A673 (cell line): ENCODE measurements around the gene HERC3. TPM values are rescaled to one million over a fixed set of nuclear protein-coding genes. Genes with fewer than 3 reads are reported as not detected.

Experiments used
- BruUV-seq: library from RNA; stranded (reverse); fragments of 400-500 nt; replicated peaks from 2 replicates; lab custom pipeline; 2021; lab: Mats Ljungman, UMichigan
- CTCF ChIA-PET: fragments of 300-600 bp; sonication (Branson Sonifier 250); formaldehyde crosslinking; loops from one replicate; lab custom pipeline; 2022; ENCODE audit warnings: antibody characterized with exemption; lab: Charles Lee
- POLR2A ChIA-PET: fragments of 300-600 bp; sonication (Branson Sonifier 250); formaldehyde crosslinking; loops from one replicate; lab custom pipeline; 2022; ENCODE audit warnings: antibody characterized with exemption; ENCODE audit not compliant: low non-redundant PET; lab: Charles Lee
- DNase-seq: peaks from one replicate; pipeline ENCODE4 v3.0.0-alpha.2; 2015; ENCODE audit warnings: low spot score
- H3K27ac ChIP-seq: fragments of 200-600 bp; sonication (generic); 2 replicates; pipeline ENCODE4 v1.5.1; 2016; ENCODE audit warnings: mixed run types, low read depth, mild to moderate bottlenecking, mixed read lengths, antibody characterized with exemption, low read length; ENCODE audit not compliant: poor library complexity, severe bottlenecking
- H3K27me3 ChIP-seq: fragments of 200-600 bp; sonication (generic); replicated peaks from 2 replicates; pipeline ENCODE4 v1.6.1; 2017; ENCODE audit warnings: mixed run types, low read depth, mild to moderate bottlenecking, mixed read lengths, antibody characterized with exemption, low read length; ENCODE audit not compliant: insufficient read depth, poor library complexity
- H3K36me3 ChIP-seq: fragments of 200-600 bp; sonication (generic); 2 replicates; pipeline ENCODE4 v1.6.1; 2016; ENCODE audit warnings: mixed run types, mild to moderate bottlenecking, mixed read lengths, antibody characterized with exemption, low read length; ENCODE audit not compliant: insufficient read depth, poor library complexity, severe bottlenecking
- H3K4me1 ChIP-seq: fragments of 200-600 bp; sonication (generic); 2 replicates; pipeline ENCODE4 v1.6.1; 2017; ENCODE audit warnings: mixed run types, mild to moderate bottlenecking, mixed read lengths, antibody characterized with exemption, low read length; ENCODE audit not compliant: insufficient read depth, poor library complexity, severe bottlenecking
- H3K4me3 ChIP-seq: fragments of 200-600 bp; sonication (generic); 2 replicates; pipeline ENCODE4 v1.5.1; 2016; ENCODE audit warnings: low read depth, mixed run types, mild to moderate bottlenecking, mixed read lengths, low read length; ENCODE audit not compliant: poor library complexity, severe bottlenecking
- H3K9me3 ChIP-seq: fragments of 200-600 bp; sonication (generic); 2 replicates; pipeline ENCODE4 v1.6.1; 2016; ENCODE audit warnings: mixed run types, low read depth, mild to moderate bottlenecking, mixed read lengths, antibody characterized with exemption, low read length; ENCODE audit not compliant: poor library complexity, severe bottlenecking
- EZH2 ChIP-seq: fragments of 200-600 bp; sonication (generic); IDR thresholded peaks from 2 replicates; pipeline ENCODE4 v1.6.1; 2017; ENCODE audit warnings: borderline replicate concordance, low read depth, mild to moderate bottlenecking, mixed read lengths, antibody characterized with exemption, low read length; ENCODE audit not compliant: poor library complexity, severe bottlenecking
- intact Hi-C: fragments of 100-400 bp; cut with micrococcal nuclease; formaldehyde crosslinking; loops from one replicate; pipeline ENCODE4 v1.10.0; 2022; ENCODE audit not compliant: unreplicated experiment
- total RNA-seq: library from RNA; stranded (reverse); gene quantifications from 2 replicates; pipeline ENCODE4 v1.2.3, GENCODE V29; 2021
- TF ChIP-seq, protein P1 (sequence below): fragments of 300-800, 200-600 bp; sonication (generic); conservative IDR thresholded peaks from 2 replicates; pipeline ENCODE4 v1.5.1; 2017; ENCODE audit warnings: low read depth, mild to moderate bottlenecking, antibody characterized with exemption, low read length, moderate library complexity, mixed read lengths

HERC3 gene
- total RNA-seq, 1 experiment from 2014 or later = 0.71 TPM

DNA sequence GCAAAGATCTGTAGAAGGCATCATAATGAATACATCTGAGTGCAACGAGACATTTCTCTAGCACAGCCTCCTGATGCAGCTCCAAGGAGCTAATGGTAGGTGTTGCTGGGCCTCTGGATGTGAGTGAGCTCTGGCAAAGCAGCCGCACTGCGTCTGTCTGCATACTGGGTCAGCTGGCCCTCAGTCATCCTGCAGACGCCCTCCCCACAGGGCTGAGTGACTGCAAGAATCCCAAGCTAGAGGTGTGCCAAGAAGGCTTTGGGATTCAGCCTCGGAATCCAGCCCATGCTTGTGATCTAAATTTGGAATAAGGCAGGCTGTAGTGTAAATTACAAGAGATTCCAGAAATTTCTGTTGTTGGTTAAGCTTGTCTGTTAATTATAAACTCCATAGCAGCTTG is 18.5 kb downstream of the HERC3 start:
- no peak for DNase-seq
- ChIA-PET CTCF (no interaction called here), POLR2A (no interaction called here)
- intact Hi-C loops = no loop called here
- peaks cover 13% of the 10 kb centered on the region for H3K4me1 ChIP-seq
- no peaks in the 10 kb centered on the region for H3K27me3 ChIP-seq
- no peak for TF ChIP-seq EZH2
- TF ChIP-seq, protein P1, sequence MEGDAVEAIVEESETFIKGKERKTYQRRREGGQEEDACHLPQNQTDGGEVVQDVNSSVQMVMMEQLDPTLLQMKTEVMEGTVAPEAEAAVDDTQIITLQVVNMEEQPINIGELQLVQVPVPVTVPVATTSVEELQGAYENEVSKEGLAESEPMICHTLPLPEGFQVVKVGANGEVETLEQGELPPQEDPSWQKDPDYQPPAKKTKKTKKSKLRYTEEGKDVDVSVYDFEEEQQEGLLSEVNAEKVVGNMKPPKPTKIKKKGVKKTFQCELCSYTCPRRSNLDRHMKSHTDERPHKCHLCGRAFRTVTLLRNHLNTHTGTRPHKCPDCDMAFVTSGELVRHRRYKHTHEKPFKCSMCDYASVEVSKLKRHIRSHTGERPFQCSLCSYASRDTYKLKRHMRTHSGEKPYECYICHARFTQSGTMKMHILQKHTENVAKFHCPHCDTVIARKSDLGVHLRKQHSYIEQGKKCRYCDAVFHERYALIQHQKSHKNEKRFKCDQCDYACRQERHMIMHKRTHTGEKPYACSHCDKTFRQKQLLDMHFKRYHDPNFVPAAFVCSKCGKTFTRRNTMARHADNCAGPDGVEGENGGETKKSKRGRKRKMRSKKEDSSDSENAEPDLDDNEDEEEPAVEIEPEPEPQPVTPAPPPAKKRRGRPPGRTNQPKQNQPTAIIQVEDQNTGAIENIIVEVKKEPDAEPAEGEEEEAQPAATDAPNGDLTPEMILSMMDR = no peak
- no peaks in the 10 kb centered on the region for H3K9me3 ChIP-seq
- H3K4me3 ChIP-seq = no peak overlapping the region
- no peak overlapping the region for H3K27ac ChIP-seq
- H3K36me3 ChIP-seq = no peaks in the 10 kb centered on the region
- no TSS peak for BruUV-seq

DNA sequence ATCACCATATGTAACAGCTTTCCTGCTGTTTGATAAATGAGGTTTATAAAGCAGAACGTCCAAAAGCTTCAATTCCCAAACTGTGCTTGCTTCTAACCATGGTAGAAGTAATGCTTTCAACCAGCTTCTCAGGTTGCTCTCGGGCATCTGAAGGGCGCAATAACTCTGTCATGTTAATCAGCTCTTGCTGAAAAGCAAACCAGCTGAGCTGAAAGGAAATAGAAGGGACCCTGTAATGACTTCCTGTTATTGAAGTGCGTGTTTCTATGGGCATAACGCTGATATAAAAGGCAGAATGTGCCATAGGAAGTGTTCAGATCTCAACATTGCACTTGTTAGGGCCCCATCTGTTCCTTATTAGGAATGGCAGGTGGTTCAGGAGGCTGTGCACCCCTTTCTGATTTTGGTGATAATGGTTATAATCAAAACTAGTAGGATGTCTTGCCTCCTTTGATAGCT is 21.2 kb downstream of the HERC3 start:
- TF ChIP-seq EZH2 = no peak
- TF ChIP-seq, protein P1 = no peak
- CTCF ChIA-PET = no interaction called here
- POLR2A ChIA-PET = no interaction called here
- no TSS peak for BruUV-seq
- H3K27ac ChIP-seq = no peak overlapping the region
- peaks cover 13% of the 10 kb centered on the region for H3K4me1 ChIP-seq
- no peaks in the 10 kb centered on the region for H3K36me3 ChIP-seq
- no peak overlapping the region for H3K4me3 ChIP-seq
- H3K9me3 ChIP-seq = no peaks in the 10 kb centered on the region
- DNase-seq = peak; percentile 55
- intact Hi-C loops = no loop called here
- H3K27me3 ChIP-seq = no peaks in the 10 kb centered on the region

DNA sequence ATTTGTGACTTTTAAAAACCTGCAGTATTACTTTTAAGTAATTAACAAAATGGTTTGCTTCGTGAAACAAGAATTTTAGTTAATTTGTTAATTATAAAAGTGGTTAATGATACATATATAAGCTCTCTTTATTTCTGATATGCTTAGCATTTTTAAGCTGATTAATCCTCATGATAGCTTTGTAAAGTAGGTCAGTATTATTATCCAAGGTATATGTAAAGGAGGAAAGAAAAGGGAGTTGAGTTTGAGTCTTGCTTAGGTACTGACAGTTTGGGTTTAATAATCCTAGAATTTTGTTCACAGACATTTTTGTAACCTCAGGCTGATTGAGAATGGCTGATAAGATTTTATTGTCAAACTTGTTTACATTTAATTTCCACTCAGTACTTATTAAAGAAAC is 21.8 kb downstream of the HERC3 start:
- no TSS peak for BruUV-seq
- no peak overlapping the region for H3K27ac ChIP-seq

More for the DNA sequence above, 21.8 kb downstream of the HERC3 start:
- POLR2A ChIA-PET = no interaction called here
- TF ChIP-seq EZH2 = no peak
- TF ChIP-seq, protein P1 = no peak
- CTCF ChIA-PET = no interaction called here
- no peaks in the 10 kb centered on the region for H3K27me3 ChIP-seq
- H3K4me1 ChIP-seq = peaks cover 13% of the 10 kb centered on the region
- no peak for DNase-seq
- H3K9me3 ChIP-seq = no peaks in the 10 kb centered on the region
- no peaks in the 10 kb centered on the region for H3K36me3 ChIP-seq
- no peak overlapping the region for H3K4me3 ChIP-seq
- intact Hi-C loops = no loop called here
